Measurements from ENCODE around the gene CCDC196. TPM values are rescaled to one million over a fixed set of nuclear protein-coding genes. Genes with fewer than 3 reads are reported as not detected.
"Not testable (repeated sequence)": the region's sequence is repeated elsewhere in the genome, so short reads cannot be mapped to it uniquely, and the experiment has no call there.

Gene CCDC196
- total RNA-seq, 1 donor from 2014 or later, result not detected

- intact Hi-C loops (cut with DNase I), result no loop called here
- Histone ChIP-seq H3K36me3 (no peaks in the 10 kb centered on the region), H3K4me1 (peaks cover 9% of the 10 kb centered on the region), H3K4me3 (no peak overlapping the region), H3K27ac (no peak overlapping the region), H3K9me3 (no peaks in the 10 kb centered on the region), H3K27me3 (no peaks in the 10 kb centered on the region)
- TF ChIP-seq CTCF (IDR thresholded peaks at IDR 0.05), result no peak
- DNase-seq, result no peak
- no peak for ATAC-seq
Measured at GRCh38 chr14:66543996-66544395, 57.8 kb downstream of the CCDC196 start.

DNA sequence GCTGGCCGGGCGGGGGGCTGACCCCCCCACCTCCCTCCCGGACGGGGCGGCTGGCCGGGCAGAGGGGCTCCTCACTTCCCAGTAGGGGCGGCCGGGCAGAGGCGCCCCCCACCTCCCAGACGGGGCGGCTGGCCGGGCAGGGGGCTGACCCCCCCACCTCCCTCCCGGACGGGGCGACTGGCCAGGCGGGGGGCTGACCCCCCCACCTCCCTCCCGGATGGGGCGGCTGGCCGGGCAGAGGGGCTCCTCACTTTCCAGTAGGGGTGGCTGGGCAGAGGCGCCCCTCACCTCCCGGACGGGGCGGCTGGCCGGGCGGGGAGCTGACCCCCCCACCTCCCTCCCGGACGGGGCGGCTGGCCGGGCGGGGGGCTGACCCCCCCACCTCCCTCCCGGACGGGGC, 59.0 kb downstream of the CCDC196 start:
- intact Hi-C loops (cut with DNase I); H3K27me3 ChIP-seq; H3K27ac ChIP-seq; ATAC-seq; H3K4me1 ChIP-seq; H3K36me3 ChIP-seq; H3K9me3 ChIP-seq; DNase-seq; H3K4me3 ChIP-seq: not testable (repeated sequence)

- DNase-seq; H3K27me3 ChIP-seq; H3K27ac ChIP-seq; intact Hi-C loops (cut with DNase I); H3K36me3 ChIP-seq; H3K4me3 ChIP-seq; H3K4me1 ChIP-seq; ATAC-seq; H3K9me3 ChIP-seq: not testable (repeated sequence)
Measured at GRCh38 chr14:66545751-66546150, 59.6 kb downstream of the CCDC196 start.

Other genes with a start within 250 kb of the CCDC196 start
- 28.5 TPM for gene GPHN, start 21.8 kb downstream of the CCDC196 start, total RNA-seq

Data from upper lobe of right lung (tissue), 1 donor.